ENCODE results near the gene NECTIN1.
A peak's percentile ranks its signal among the peaks of the same experiment; 100 is the strongest.

The NECTIN1 gene

GRCh38 chr11:119639642-119640205 lies 89.3 kb downstream of the NECTIN1 start:
- Histone ChIP-seq H3K9me3 (no peaks in the 10 kb centered on the region), H4K20me1 (no peaks in the 10 kb centered on the region), H3K27me3 (no peaks in the 10 kb centered on the region), H3K4me3 (no peak overlapping the region), H3K27ac (0 out of 2 replicates have a peak overlapping the region, but pooled peaks have one; percentile 1), H3K36me3 (no peaks in the 10 kb centered on the region), H3K4me2 (no peak overlapping the region; the same call in 1 of the 2 replicates), H3K4me1 (no peaks in the 10 kb centered on the region), H3K9ac (no peak overlapping the region)
- no peak for TF ChIP-seq Cebpa-rat (IDR thresholded peaks at IDR 0.05)

- no peak overlapping the region for H3K9ac ChIP-seq
- no peak overlapping the region for H3K4me2 ChIP-seq
- no peaks in the 10 kb centered on the region for H3K9me3 ChIP-seq
- no peaks in the 10 kb centered on the region for H3K4me1 ChIP-seq
- H3K36me3 ChIP-seq: no peaks in the 10 kb centered on the region
- H3K27ac ChIP-seq: no peak overlapping the region
- H4K20me1 ChIP-seq: no peaks in the 10 kb centered on the region
- no peak for TF ChIP-seq Cebpa-rat (IDR thresholded peaks at IDR 0.05)
- H3K4me3 ChIP-seq: no peak overlapping the region
- no peaks in the 10 kb centered on the region for H3K27me3 ChIP-seq
These were observed 90.1 kb downstream of the NECTIN1 start for GRCh38 chr11:119638851-119639250.

GRCh38 chr11:119637481-119637880 lies 91.5 kb downstream of the NECTIN1 start:
- no peak overlapping the region for H3K4me2 ChIP-seq
- H4K20me1 ChIP-seq: no peaks in the 10 kb centered on the region
- no peaks in the 10 kb centered on the region for H3K9me3 ChIP-seq
- no peak overlapping the region for H3K4me3 ChIP-seq
- no peak overlapping the region for H3K27ac ChIP-seq
- TF ChIP-seq Cebpa-rat (IDR thresholded peaks at IDR 0.05): no peak
- H3K27me3 ChIP-seq: no peaks in the 10 kb centered on the region
- H3K36me3 ChIP-seq: no peaks in the 10 kb centered on the region
- no peaks in the 10 kb centered on the region for H3K4me1 ChIP-seq
- no peak overlapping the region for H3K9ac ChIP-seq

- Histone ChIP-seq H3K9ac (no peak overlapping the region), H3K36me3 (no peaks in the 10 kb centered on the region), H3K4me2 (no peak overlapping the region), H3K9me3 (no peaks in the 10 kb centered on the region), H4K20me1 (no peaks in the 10 kb centered on the region), H3K4me3 (no peak overlapping the region), H3K4me1 (no peaks in the 10 kb centered on the region), H3K27ac (no peak overlapping the region), H3K27me3 (no peaks in the 10 kb centered on the region)
- TF ChIP-seq Cebpa-rat (IDR thresholded peaks at IDR 0.05): no peak
These were observed 93.2 kb downstream of the NECTIN1 start for GRCh38 chr11:119635776-119636175.

GRCh38 chr11:119635041-119635740 lies 93.8 kb downstream of the NECTIN1 start:
- Histone ChIP-seq H3K9ac (no peak overlapping the region), H3K4me1 (no peaks in the 10 kb centered on the region), H3K4me2 (no peak overlapping the region), H4K20me1 (no peaks in the 10 kb centered on the region), H3K4me3 (no peak overlapping the region), H3K9me3 (no peaks in the 10 kb centered on the region), H3K27me3 (no peaks in the 10 kb centered on the region), H3K36me3 (no peaks in the 10 kb centered on the region), H3K27ac (no peak overlapping the region)
- TF ChIP-seq Cebpa-rat (IDR thresholded peaks at IDR 0.05): no peak

- H3K4me3 ChIP-seq: no peak overlapping the region
- no peak overlapping the region for H3K27ac ChIP-seq
- no peaks in the 10 kb centered on the region for H3K36me3 ChIP-seq
- no peak overlapping the region for H3K4me2 ChIP-seq
- no peak overlapping the region for H3K9ac ChIP-seq
- H3K27me3 ChIP-seq: no peaks in the 10 kb centered on the region
- H4K20me1 ChIP-seq: no peaks in the 10 kb centered on the region
- TF ChIP-seq Cebpa-rat (IDR thresholded peaks at IDR 0.05): no peak
- H3K4me1 ChIP-seq: no peaks in the 10 kb centered on the region
- no peaks in the 10 kb centered on the region for H3K9me3 ChIP-seq
These were observed 94.7 kb downstream of the NECTIN1 start for GRCh38 chr11:119634301-119634700.

- Histone ChIP-seq H3K9ac (no peak overlapping the region), H3K4me1 (peaks cover 30% of the 10 kb centered on the region), H3K36me3 (no peaks in the 10 kb centered on the region), H3K27ac (no peak overlapping the region), H3K4me3 (no peak overlapping the region), H3K27me3 (no peaks in the 10 kb centered on the region), H3K4me2 (no peak overlapping the region), H3K9me3 (no peaks in the 10 kb centered on the region), H4K20me1 (no peaks in the 10 kb centered on the region)
- no peak for TF ChIP-seq Cebpa-rat (IDR thresholded peaks at IDR 0.05)
These were observed 99.0 kb downstream of the NECTIN1 start for GRCh38 chr11:119629834-119630624.

- H3K27ac ChIP-seq: no peak overlapping the region
- peaks cover 38% of the 10 kb centered on the region for H3K4me1 ChIP-seq
- TF ChIP-seq Cebpa-rat (IDR thresholded peaks at IDR 0.05): no peak
These were observed 99.9 kb downstream of the NECTIN1 start for GRCh38 chr11:119629085-119629484.

GRCh38 chr11:119627286-119627685 lies 101.7 kb downstream of the NECTIN1 start:
- peak overlapping the region; percentile 81 for H3K4me2 ChIP-seq
- H4K20me1 ChIP-seq: no peaks in the 10 kb centered on the region
- no peaks in the 10 kb centered on the region for H3K36me3 ChIP-seq
- no peaks in the 10 kb centered on the region for H3K9me3 ChIP-seq
- no peak overlapping the region for H3K4me3 ChIP-seq
- no peak for TF ChIP-seq Cebpa-rat (IDR thresholded peaks at IDR 0.05)
- 0 out of 2 replicates have a peak overlapping the region, but pooled peaks have one; percentile 30 for H3K27ac ChIP-seq
- H3K27me3 ChIP-seq: no peaks in the 10 kb centered on the region
- 0 out of 2 replicates have a peak overlapping the region, but pooled peaks have one; percentile 19 for H3K9ac ChIP-seq
- peaks cover 50% of the 10 kb centered on the region for H3K4me1 ChIP-seq

More at GRCh38 chr11:119629085-119629484, 99.9 kb downstream of the NECTIN1 start:
- Histone ChIP-seq H3K4me3 (no peak overlapping the region), H3K4me2 (no peak overlapping the region), H3K27me3 (no peaks in the 10 kb centered on the region), H3K9ac (no peak overlapping the region), H3K9me3 (no peaks in the 10 kb centered on the region), H4K20me1 (no peaks in the 10 kb centered on the region), H3K36me3 (no peaks in the 10 kb centered on the region)

GRCh38 chr11:119626871-119627270 lies 102.1 kb downstream of the NECTIN1 start:
- Histone ChIP-seq H3K9ac (0 out of 2 replicates have a peak overlapping the region, but pooled peaks have one; percentile 19), H4K20me1 (no peaks in the 10 kb centered on the region), H3K4me3 (no peak overlapping the region), H3K4me1 (peaks cover 52% of the 10 kb centered on the region), H3K4me2 (peak overlapping the region; percentile 81), H3K27me3 (no peaks in the 10 kb centered on the region), H3K27ac (0 out of 2 replicates have a peak overlapping the region, but pooled peaks have one; percentile 4), H3K36me3 (no peaks in the 10 kb centered on the region), H3K9me3 (no peaks in the 10 kb centered on the region)
- no peak for TF ChIP-seq Cebpa-rat (IDR thresholded peaks at IDR 0.05)

All from BLaER1 (cell line).